HepG2 (cell line): Measurements from ENCODE around the gene MCAT. TPM values are rescaled to one million over a fixed set of nuclear protein-coding genes. Genes with fewer than 3 reads are reported as not detected.
A peak's percentile ranks its signal among the peaks of the same experiment; 100 is the strongest.

Experiments
- ATF7-NPFF ChIP-seq: sonication (generic); formaldehyde crosslinking; IDR thresholded peaks from 2 replicates; pipeline ENCODE4 v1.8.1; 2023; ENCODE audit warnings: mild to moderate bottlenecking, low read depth, missing genetic modification reagents, moderate library complexity
- ATM ChIP-seq: fragments of 450-650 bp; IDR thresholded peaks from 2 replicates; pipeline ENCODE4 v1.7.1; 2017; ENCODE audit warnings: mild to moderate bottlenecking, borderline replicate concordance
- DNMT3B ChIP-seq: conservative IDR thresholded peaks from 2 replicates; pipeline ENCODE4 v1.6.1; 2016; ENCODE audit warnings: missing biosample characterization, control low read depth
- HDAC1 ChIP-seq: sonication (generic); formaldehyde crosslinking; IDR thresholded peaks from 2 replicates; pipeline ENCODE4 v1.5.1; 2020; ENCODE audit warnings: mild to moderate bottlenecking, missing genetic modification reagents
- REL ChIP-seq: sonication (generic); formaldehyde crosslinking; conservative IDR thresholded peaks from 2 replicates; pipeline ENCODE4 v1.8.0; 2022; ENCODE audit warnings: mild to moderate bottlenecking, missing genetic modification reagents, moderate library complexity
- SETDB1 ChIP-seq: sonication (generic); formaldehyde crosslinking; IDR thresholded peaks from 2 replicates; pipeline ENCODE4 v1.5.1; 2020; ENCODE audit warnings: missing genetic modification reagents, mild to moderate bottlenecking, borderline replicate concordance
- SRF ChIP-seq: IDR thresholded peaks from 2 replicates; pipeline ENCODE4 v1.6.1; 2011; ENCODE audit warnings: mild to moderate bottlenecking, low read depth, low read length, moderate library complexity
- TAF1 ChIP-seq: sonication (generic); formaldehyde crosslinking; IDR thresholded peaks from 2 replicates; pipeline ENCODE4 v1.4.0; 2020; ENCODE audit warnings: missing genetic modification reagents
- ZNF572 ChIP-seq: sonication (generic); formaldehyde crosslinking; IDR thresholded peaks from 2 replicates; pipeline ENCODE4 v1.5.1; 2020; ENCODE audit warnings: mild to moderate bottlenecking, missing genetic modification reagents
- ZNF607 ChIP-seq: sonication (generic); formaldehyde crosslinking; IDR thresholded peaks from 2 replicates; pipeline ENCODE4 v1.5.1; 2020; ENCODE audit warnings: missing genetic modification reagents, mild to moderate bottlenecking, borderline replicate concordance
- ZNF703 ChIP-seq: sonication (generic); formaldehyde crosslinking; IDR thresholded peaks from 2 replicates; pipeline ENCODE4 v1.5.1; 2020; ENCODE audit warnings: missing genetic modification reagents, mild to moderate bottlenecking, moderate library complexity, borderline replicate concordance
- polyA plus RNA-seq, 8 experiments: library from polyadenylated mRNA; depleted of rRNA in 3 of 8; stranded (reverse) in 7 of 8; unstranded in 1 of 8; fragments of >200 nt; fragmentation: Illumina TruSeq in 4 of 8; extraction: Trizol in 4 of 8; gene quantifications; 2 replicates each; pipeline versions ENCODE4 v1.2.1 to v1.2.3, GENCODE V29; 2011 to 2016; ENCODE audit warnings: low read depth in 4 of 8, missing spikeins in 1 of 8, mixed read lengths in 1 of 8; ENCODE audit not compliant: insufficient read depth in 1 of 8
- total RNA-seq, 5 experiments: library from RNA; depleted of rRNA; stranded (reverse); fragments of >200 nt; fragmentation: Illumina TruSeq; extraction: Trizol; gene quantifications; 2 replicates each; pipeline ENCODE4 v1.2.3, GENCODE V29; 2016; ENCODE audit warnings: low read depth in 1 of 5
- TF ChIP-seq, protein P1 (sequence below): sonication (generic); formaldehyde crosslinking; IDR thresholded peaks from 2 replicates; pipeline ENCODE4 v1.5.0; 2020; ENCODE audit warnings: missing genetic modification reagents
- TF ChIP-seq, protein P2 (sequence below): sonication (generic); formaldehyde crosslinking; IDR thresholded peaks from 2 replicates; pipeline ENCODE4 v1.4.0; 2020; ENCODE audit warnings: missing genetic modification reagents, borderline replicate concordance
- TF ChIP-seq, protein P3 (sequence below): sonication (generic); formaldehyde crosslinking; IDR thresholded peaks from 2 replicates; pipeline ENCODE4 v1.5.1; 2020; ENCODE audit warnings: mild to moderate bottlenecking, missing genetic modification reagents, borderline replicate concordance
- TF ChIP-seq, protein P4 (sequence below): sonication (generic); formaldehyde crosslinking; IDR thresholded peaks from 2 replicates; pipeline ENCODE4 v1.4.0; 2020; ENCODE audit warnings: missing genetic modification reagents, borderline replicate concordance

The MCAT gene
- total and polyA plus RNA-seq, 2 of the 13 experiments (the other 11 are each of a cell fraction or from before 2014, with no cell fraction given): 9.3 to 16.7 TPM

DNA sequence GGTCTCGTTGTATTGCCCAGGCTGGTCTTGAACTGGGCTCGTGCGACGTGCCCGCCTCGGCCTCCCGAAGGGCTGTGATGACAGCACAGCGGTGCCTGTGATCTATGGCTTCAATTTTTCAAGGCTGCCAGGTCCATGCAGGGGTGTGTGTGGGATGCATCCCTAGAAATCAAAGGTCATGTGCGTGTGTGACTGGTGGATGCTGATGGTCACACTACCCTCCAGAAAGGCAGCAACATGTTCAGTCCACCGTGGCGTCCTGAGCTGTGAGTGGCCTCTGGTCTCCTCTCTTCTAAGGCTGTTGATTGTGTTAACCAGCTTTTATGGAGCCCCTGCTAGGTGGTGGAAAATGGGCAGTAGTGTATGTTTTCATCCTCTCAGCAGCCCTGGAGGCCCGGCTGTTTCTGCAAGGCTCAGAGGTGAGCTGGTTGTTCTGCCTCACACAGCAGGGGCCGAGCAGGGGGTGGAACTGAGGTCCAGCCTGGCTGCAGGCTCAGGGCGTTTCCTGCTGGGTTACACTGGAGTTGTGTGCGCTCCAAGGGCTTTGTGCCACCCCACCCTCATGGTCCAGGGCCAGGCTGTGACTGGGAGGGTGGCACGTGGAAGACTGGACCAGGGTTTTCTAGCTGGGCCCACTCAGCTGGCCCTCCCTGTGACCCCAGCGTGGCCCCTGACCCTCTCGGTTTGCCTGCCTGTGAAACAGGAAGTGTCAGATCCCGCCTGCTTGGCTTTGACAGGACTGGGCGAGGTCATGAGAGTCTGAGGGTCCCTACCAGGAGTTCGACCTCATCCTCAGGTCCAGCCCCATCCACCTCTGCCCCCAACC is 25.0 kb downstream of the MCAT start (continued):
- TF ChIP-seq ATM: no peak
- TF ChIP-seq TAF1 (CRISPR knock-in tag): no peak
- no peak for TF ChIP-seq SRF
- no peak for TF ChIP-seq ZNF703 (CRISPR knock-in tag)
- TF ChIP-seq, protein P1, sequence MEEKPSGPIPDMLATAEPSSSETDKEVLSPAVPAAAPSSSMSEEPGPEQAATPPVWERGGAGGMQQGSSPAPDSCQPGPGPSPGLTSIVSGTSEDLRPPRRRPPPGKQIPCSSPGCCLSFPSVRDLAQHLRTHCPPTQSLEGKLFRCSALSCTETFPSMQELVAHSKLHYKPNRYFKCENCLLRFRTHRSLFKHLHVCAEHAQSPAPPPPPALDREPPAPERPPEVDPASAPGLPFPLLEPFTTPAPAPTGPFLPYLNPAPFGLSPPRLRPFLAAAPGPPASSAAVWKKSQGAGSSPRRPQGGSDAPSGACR (CRISPR knock-in tag): no peak
- TF ChIP-seq ZNF607: no peak
- TF ChIP-seq, protein P2, sequence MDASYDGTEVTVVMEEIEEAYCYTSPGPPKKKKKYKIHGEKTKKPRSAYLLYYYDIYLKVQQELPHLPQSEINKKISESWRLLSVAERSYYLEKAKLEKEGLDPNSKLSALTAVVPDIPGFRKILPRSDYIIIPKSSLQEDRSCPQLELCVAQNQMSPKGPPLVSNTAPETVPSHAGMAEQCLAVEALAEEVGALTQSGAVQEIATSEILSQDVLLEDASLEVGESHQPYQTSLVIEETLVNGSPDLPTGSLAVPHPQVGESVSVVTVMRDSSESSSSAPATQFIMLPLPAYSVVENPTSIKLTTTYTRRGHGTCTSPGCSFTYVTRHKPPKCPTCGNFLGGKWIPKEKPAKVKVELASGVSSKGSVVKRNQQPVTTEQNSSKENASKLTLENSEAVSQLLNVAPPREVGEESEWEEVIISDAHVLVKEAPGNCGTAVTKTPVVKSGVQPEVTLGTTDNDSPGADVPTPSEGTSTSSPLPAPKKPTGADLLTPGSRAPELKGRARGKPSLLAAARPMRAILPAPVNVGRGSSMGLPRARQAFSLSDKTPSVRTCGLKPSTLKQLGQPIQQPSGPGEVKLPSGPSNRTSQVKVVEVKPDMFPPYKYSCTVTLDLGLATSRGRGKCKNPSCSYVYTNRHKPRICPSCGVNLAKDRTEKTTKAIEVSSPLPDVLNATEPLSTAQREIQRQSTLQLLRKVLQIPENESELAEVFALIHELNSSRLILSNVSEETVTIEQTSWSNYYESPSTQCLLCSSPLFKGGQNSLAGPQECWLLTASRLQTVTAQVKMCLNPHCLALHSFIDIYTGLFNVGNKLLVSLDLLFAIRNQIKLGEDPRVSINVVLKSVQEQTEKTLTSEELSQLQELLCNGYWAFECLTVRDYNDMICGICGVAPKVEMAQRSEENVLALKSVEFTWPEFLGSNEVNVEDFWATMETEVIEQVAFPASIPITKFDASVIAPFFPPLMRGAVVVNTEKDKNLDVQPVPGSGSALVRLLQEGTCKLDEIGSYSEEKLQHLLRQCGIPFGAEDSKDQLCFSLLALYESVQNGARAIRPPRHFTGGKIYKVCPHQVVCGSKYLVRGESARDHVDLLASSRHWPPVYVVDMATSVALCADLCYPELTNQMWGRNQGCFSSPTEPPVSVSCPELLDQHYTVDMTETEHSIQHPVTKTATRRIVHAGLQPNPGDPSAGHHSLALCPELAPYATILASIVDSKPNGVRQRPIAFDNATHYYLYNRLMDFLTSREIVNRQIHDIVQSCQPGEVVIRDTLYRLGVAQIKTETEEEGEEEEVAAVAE: no peak
- no peak for TF ChIP-seq SETDB1 (CRISPR knock-in tag)
- TF ChIP-seq ATF7-NPFF: no peak
- 0 out of 2 replicates have a peak, but pooled peaks have one; percentile 30 for TF ChIP-seq HDAC1 (CRISPR knock-in tag)
- TF ChIP-seq, protein P3, sequence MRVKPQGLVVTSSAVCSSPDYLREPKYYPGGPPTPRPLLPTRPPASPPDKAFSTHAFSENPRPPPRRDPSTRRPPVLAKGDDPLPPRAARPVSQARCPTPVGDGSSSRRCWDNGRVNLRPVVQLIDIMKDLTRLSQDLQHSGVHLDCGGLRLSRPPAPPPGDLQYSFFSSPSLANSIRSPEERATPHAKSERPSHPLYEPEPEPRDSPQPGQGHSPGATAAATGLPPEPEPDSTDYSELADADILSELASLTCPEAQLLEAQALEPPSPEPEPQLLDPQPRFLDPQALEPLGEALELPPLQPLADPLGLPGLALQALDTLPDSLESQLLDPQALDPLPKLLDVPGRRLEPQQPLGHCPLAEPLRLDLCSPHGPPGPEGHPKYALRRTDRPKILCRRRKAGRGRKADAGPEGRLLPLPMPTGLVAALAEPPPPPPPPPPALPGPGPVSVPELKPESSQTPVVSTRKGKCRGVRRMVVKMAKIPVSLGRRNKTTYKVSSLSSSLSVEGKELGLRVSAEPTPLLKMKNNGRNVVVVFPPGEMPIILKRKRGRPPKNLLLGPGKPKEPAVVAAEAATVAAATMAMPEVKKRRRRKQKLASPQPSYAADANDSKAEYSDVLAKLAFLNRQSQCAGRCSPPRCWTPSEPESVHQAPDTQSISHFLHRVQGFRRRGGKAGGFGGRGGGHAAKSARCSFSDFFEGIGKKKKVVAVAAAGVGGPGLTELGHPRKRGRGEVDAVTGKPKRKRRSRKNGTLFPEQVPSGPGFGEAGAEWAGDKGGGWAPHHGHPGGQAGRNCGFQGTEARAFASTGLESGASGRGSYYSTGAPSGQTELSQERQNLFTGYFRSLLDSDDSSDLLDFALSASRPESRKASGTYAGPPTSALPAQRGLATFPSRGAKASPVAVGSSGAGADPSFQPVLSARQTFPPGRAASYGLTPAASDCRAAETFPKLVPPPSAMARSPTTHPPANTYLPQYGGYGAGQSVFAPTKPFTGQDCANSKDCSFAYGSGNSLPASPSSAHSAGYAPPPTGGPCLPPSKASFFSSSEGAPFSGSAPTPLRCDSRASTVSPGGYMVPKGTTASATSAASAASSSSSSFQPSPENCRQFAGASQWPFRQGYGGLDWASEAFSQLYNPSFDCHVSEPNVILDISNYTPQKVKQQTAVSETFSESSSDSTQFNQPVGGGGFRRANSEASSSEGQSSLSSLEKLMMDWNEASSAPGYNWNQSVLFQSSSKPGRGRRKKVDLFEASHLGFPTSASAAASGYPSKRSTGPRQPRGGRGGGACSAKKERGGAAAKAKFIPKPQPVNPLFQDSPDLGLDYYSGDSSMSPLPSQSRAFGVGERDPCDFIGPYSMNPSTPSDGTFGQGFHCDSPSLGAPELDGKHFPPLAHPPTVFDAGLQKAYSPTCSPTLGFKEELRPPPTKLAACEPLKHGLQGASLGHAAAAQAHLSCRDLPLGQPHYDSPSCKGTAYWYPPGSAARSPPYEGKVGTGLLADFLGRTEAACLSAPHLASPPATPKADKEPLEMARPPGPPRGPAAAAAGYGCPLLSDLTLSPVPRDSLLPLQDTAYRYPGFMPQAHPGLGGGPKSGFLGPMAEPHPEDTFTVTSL (CRISPR knock-in tag): 0 out of 2 replicates have a peak, but pooled peaks have one; percentile 30
- TF ChIP-seq DNMT3B (CRISPR knock-in tag): no peak
- TF ChIP-seq REL (CRISPR knock-in tag): no peak
- TF ChIP-seq ZNF572: no peak
- TF ChIP-seq, protein P4, sequence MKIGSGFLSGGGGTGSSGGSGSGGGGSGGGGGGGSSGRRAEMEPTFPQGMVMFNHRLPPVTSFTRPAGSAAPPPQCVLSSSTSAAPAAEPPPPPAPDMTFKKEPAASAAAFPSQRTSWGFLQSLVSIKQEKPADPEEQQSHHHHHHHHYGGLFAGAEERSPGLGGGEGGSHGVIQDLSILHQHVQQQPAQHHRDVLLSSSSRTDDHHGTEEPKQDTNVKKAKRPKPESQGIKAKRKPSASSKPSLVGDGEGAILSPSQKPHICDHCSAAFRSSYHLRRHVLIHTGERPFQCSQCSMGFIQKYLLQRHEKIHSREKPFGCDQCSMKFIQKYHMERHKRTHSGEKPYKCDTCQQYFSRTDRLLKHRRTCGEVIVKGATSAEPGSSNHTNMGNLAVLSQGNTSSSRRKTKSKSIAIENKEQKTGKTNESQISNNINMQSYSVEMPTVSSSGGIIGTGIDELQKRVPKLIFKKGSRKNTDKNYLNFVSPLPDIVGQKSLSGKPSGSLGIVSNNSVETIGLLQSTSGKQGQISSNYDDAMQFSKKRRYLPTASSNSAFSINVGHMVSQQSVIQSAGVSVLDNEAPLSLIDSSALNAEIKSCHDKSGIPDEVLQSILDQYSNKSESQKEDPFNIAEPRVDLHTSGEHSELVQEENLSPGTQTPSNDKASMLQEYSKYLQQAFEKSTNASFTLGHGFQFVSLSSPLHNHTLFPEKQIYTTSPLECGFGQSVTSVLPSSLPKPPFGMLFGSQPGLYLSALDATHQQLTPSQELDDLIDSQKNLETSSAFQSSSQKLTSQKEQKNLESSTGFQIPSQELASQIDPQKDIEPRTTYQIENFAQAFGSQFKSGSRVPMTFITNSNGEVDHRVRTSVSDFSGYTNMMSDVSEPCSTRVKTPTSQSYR: no peak
